ENCODE measurements around the gene ILDR1.
"Not testable (repeated sequence)": the region's sequence is repeated elsewhere in the genome, so short reads cannot be mapped to it uniquely, and the experiment has no call there.

The ILDR1 gene

DNA sequence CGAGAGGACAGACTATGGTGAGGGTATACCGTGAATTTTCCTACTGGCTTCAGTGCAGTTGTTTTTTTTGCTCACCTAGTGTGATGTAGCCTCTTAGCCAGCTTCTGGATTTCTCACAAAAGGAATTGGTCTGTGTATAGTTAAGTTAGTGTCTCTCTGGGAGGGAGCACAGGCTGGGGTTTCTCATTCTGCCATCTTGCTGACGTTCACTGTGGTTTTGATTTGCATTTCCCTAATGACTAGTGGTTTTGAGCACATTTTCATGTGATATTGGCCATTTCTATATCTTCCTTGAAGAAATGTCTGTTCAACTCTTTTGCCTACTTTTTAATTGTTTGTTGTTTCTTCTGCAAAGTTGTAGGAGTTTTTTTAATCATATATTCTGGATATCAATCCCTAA is 30.9 kb upstream of the ILDR1 start (continued):
- TF ChIP-seq GLIS3 (CRISPR knock-in tag; IDR thresholded peaks at IDR 0.05), result no peak
- no peak for TF ChIP-seq PPARA (CRISPR knock-in tag; IDR thresholded peaks at IDR 0.05; ENCODE audit: borderline replicate concordance)
- no peak for TF ChIP-seq TOX (CRISPR knock-in tag; IDR thresholded peaks at IDR 0.05; ENCODE audit: borderline replicate concordance)
- TF ChIP-seq, protein P1, sequence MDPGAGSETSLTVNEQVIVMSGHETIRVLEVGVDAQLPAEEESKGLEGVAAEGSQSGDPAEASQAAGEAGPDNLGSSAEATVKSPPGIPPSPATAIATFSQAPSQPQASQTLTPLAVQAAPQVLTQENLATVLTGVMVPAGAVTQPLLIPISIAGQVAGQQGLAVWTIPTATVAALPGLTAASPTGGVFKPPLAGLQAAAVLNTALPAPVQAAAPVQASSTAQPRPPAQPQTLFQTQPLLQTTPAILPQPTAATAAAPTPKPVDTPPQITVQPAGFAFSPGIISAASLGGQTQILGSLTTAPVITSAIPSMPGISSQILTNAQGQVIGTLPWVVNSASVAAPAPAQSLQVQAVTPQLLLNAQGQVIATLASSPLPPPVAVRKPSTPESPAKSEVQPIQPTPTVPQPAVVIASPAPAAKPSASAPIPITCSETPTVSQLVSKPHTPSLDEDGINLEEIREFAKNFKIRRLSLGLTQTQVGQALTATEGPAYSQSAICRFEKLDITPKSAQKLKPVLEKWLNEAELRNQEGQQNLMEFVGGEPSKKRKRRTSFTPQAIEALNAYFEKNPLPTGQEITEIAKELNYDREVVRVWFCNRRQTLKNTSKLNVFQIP (CRISPR knock-in tag; IDR thresholded peaks at IDR 0.05; ENCODE audit: borderline replicate concordance, low read depth), result no peak

GRCh38 chr3:122047773-122048172 is 25.7 kb upstream of the ILDR1 start:
- peak; percentile 54; the same call in 2 of the 3 replicates for ATAC-seq

DNA sequence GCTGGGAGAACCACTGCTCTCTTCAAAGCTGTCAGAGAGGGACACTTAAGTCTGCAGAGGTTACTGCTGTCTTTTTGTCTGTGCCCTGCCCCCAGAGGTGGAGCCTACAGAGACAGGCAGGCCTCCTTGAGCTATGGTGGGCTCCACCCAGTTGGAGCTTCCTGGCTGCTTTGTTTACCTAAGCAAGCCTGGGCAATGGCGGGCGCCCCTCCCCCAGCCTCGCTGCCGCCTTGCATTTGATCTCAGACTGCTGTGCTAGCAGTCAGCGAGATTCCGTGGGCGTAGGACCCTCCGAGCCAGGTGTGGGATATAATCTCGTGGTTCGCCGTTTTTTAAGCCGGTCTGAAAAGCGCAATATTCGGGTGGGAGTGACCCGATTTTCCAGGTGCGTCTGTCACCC is 25.2 kb upstream of the ILDR1 start:
- not testable (repeated sequence) for ATAC-seq

DNA sequence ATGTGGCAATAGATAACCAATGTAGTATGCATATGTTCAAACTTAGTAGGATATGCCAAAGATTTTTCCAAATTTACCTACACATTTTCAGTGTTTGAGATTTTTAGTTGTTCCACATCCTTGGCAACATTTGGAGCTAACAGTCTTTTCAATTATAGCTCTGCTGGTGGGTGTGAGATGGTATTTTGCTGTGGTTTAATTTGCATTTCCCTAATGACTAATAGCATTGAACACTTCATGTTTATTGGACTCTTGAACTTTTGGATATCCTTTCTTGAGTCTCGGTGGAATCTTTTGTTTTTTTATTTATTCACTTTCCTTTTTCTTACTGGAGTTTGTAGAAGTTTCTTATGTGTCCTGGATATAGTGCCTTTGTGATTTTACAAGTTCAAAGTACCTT is 11.0 kb upstream of the ILDR1 start:
- TF ChIP-seq, protein P1 (CRISPR knock-in tag; IDR thresholded peaks at IDR 0.05; ENCODE audit: borderline replicate concordance, low read depth), result no peak
- no peak for TF ChIP-seq GLIS3 (CRISPR knock-in tag; IDR thresholded peaks at IDR 0.05)
- no peak for TF ChIP-seq CSDC2 (CRISPR knock-in tag; IDR thresholded peaks at IDR 0.05)
- no peak for TF ChIP-seq BACH2 (CRISPR knock-in tag; IDR thresholded peaks at IDR 0.05; ENCODE audit: borderline replicate concordance)
- no peak for TF ChIP-seq SNAI2 (CRISPR knock-in tag; IDR thresholded peaks at IDR 0.05)
- TF ChIP-seq ISL1 (CRISPR knock-in tag; IDR thresholded peaks at IDR 0.05), result no peak
- no peak for TF ChIP-seq ZNF565 (CRISPR knock-in tag; conservative IDR thresholded peaks at IDR 0.05; ENCODE audit: low read depth)
- TF ChIP-seq PATZ1 (CRISPR knock-in tag; IDR thresholded peaks at IDR 0.05; ENCODE audit: borderline replicate concordance), result no peak
- no peak for TF ChIP-seq PPARA (CRISPR knock-in tag; IDR thresholded peaks at IDR 0.05; ENCODE audit: borderline replicate concordance)
- TF ChIP-seq ESRRG (CRISPR knock-in tag; IDR thresholded peaks at IDR 0.05), result no peak
- TF ChIP-seq CSRNP3 (CRISPR knock-in tag; IDR thresholded peaks at IDR 0.05), result no peak
- no peak for TF ChIP-seq ZNF8 (CRISPR knock-in tag; IDR thresholded peaks at IDR 0.05)
- no peak for ATAC-seq

DNA sequence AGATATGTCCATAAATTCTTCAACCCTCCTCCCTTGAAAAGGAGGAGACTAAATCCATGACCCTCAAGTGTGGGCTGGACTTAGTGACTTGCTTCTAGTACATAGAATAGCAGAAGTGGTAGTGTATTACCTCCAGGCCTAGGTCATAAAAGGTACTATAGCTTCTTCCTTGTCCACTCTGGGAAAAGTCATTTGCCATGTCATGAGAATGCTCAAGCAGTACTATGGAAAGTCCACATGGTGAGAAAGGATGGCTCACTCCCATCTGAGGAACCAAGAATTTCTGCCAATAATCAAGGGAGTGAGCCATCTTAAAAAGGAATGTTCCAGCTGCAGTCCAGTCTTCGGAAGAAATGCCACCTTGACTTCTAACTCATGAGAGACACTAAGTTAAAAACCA is 10.5 kb upstream of the ILDR1 start:
- ATAC-seq, result no peak
- TF ChIP-seq ZNF565 (CRISPR knock-in tag; conservative IDR thresholded peaks at IDR 0.05; ENCODE audit: low read depth) (no peak), TOX (CRISPR knock-in tag; IDR thresholded peaks at IDR 0.05; ENCODE audit: borderline replicate concordance) (no peak), ZFP30 (CRISPR knock-in tag; IDR thresholded peaks at IDR 0.05) (no peak), ISL1 (CRISPR knock-in tag; IDR thresholded peaks at IDR 0.05) (no peak), ZNF8 (CRISPR knock-in tag; IDR thresholded peaks at IDR 0.05) (no peak), OSR1 (CRISPR knock-in tag; IDR thresholded peaks at IDR 0.05) (no peak), PPARA (CRISPR knock-in tag; IDR thresholded peaks at IDR 0.05; ENCODE audit: borderline replicate concordance) (no peak)

- ATAC-seq, result no peak
- no peak for TF ChIP-seq OSR1 (CRISPR knock-in tag; IDR thresholded peaks at IDR 0.05)
- no peak for TF ChIP-seq PATZ1 (CRISPR knock-in tag; IDR thresholded peaks at IDR 0.05; ENCODE audit: borderline replicate concordance)
- TF ChIP-seq ZNF70 (CRISPR knock-in tag; IDR thresholded peaks at IDR 0.05), result no peak
- TF ChIP-seq CSRNP3 (CRISPR knock-in tag; IDR thresholded peaks at IDR 0.05), result no peak
- no peak for TF ChIP-seq ARNTL (CRISPR knock-in tag; IDR thresholded peaks at IDR 0.05; ENCODE audit: borderline replicate concordance, low read depth)
- no peak for TF ChIP-seq TCF4 (CRISPR knock-in tag; IDR thresholded peaks at IDR 0.05; ENCODE audit: borderline replicate concordance)
- no peak for TF ChIP-seq PPARA (CRISPR knock-in tag; IDR thresholded peaks at IDR 0.05; ENCODE audit: borderline replicate concordance)
Measured at GRCh38 chr3:122031123-122031468, 9.0 kb upstream of the ILDR1 start.
